Mesodermal cell (in vitro differentiated cells): Measurements from ENCODE around the gene CTSG.
"Not testable (repeated sequence)": the region's sequence is repeated elsewhere in the genome, so short reads cannot be mapped to it uniquely, and the experiment has no call there.

Experiments used
- H3K27ac ChIP-seq: 2 replicates; pipeline ENCODE4 v1.7.0; 2013; ENCODE audit warnings: mild to moderate bottlenecking, low read depth, low read length, moderate library complexity; ENCODE audit not compliant: severe bottlenecking
- H3K36me3 ChIP-seq: 2 replicates; pipeline ENCODE4 v1.7.1; 2013; ENCODE audit warnings: mild to moderate bottlenecking, low read length, moderate library complexity; ENCODE audit not compliant: control insufficient read depth, insufficient read depth
- H3K4me1 ChIP-seq: one replicate; pipeline ENCODE4 v1.7.1; 2013; ENCODE audit warnings: mild to moderate bottlenecking, low read length; ENCODE audit not compliant: insufficient read depth, control insufficient read depth, poor library complexity, severe bottlenecking
- H3K4me3 ChIP-seq: 2 replicates; pipeline ENCODE4 v1.7.0; 2013; ENCODE audit warnings: low read length, control low read depth, mild to moderate bottlenecking; ENCODE audit not compliant: insufficient read depth, poor library complexity, severe bottlenecking; ENCODE audit errors: extremely low read depth
- H3K9me3 ChIP-seq: 2 replicates; pipeline ENCODE4 v1.7.1; 2013; ENCODE audit warnings: mild to moderate bottlenecking, low read length, moderate library complexity; ENCODE audit not compliant: control insufficient read depth
- WGBS, 2 experiments: methylation state at CpG; one replicate each; pipeline ENCODE4 v1.1.5; 2013; ENCODE audit warnings: missing lambda C conversion rate in 2 of 2; ENCODE audit not compliant: insufficient coverage in 2 of 2; 5-methylcytosine and 5-hydroxymethylcytosine counted together

Gene CTSG

DNA sequence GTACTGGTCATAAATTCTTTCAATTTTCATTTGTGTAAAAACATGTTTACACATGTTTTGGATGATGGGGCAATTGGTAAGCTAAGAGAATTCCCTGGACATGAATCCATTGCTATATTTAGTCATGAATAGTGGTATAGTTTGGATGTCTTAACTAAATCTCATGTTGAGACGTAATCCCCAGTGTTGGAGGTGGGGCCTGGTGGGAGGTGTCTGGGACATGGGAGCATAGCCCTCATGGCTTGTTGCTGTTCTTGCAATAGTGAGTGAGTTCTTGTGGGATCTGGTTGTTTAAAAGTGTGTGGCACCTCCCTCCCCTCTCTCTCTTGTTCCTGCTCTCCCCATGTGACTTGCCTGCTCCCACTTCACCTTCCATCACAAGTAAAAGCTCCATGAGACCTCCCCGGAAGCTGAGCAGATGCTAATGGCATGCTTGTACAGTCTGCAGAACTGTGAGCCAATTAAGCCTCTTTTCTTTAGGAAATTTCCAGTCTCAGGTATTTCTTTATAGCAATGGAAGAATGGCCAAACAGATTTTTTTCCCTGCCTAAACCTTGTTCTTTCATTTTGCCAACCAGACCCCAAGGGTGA is 33.6 kb downstream of the CTSG start:
- Histone ChIP-seq H3K27ac (no peak overlapping the region), H3K9me3 (no peaks in the 10 kb centered on the region), H3K36me3 (no peaks in the 10 kb centered on the region), H3K4me3 (no peak overlapping the region), H3K4me1 (no peaks in the 10 kb centered on the region)
- 78 to 100% methylated on average over 1 of the region's 2 CpGs for WGBS, 2 experiments

DNA sequence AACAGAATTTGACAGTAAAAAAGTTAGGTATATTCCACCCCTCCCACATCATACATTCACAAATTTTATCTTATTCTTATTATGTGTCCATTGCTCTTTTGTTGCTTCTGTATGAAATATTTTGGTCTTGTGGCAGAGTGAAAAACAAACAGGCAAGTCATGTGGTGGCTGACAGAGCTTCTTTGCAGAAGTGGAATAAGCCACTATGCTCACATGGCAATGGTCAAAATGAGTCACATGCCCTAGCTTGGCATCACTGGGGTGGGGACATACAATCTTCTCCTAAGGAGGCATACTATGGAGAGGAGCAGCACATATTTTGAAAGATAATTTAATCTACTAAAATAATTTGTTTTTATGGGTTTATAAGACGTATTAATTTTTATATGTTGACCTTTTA is 40.3 kb downstream of the CTSG start:
- Histone ChIP-seq H3K9me3 (no peaks in the 10 kb centered on the region), H3K4me3 (no peak overlapping the region), H3K4me1 (no peaks in the 10 kb centered on the region), H3K27ac (no peak overlapping the region), H3K36me3 (no peaks in the 10 kb centered on the region)
- no CpG with 5 or more reads among the region's 1 CpG for WGBS, 2 experiments

DNA sequence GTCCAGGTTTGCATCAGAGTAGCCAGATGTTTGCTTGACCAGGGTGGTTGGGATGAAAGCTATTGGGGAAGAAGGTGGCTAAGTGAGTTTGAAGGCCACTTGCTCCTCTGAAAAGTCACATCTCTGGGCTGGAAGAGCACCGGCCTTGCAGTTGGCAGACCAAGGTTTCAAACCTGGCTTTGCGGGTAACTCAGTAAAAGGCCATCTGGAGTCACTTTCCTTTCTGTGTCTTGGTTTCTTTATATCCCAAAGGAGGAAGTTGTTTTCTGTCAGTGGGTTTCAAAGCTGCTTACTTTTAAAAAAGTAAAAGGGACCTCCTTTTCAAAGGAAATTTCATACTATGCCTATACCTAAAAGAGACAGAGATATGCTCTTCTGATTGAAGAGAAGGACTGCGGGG is 41.8 kb downstream of the CTSG start:
- Histone ChIP-seq H3K36me3 (no peaks in the 10 kb centered on the region), H3K4me1 (no peaks in the 10 kb centered on the region), H3K4me3 (no peak overlapping the region), H3K27ac (no peak overlapping the region), H3K9me3 (no peaks in the 10 kb centered on the region)
- WGBS, 2 experiments = 75 to 100% methylated on average over 1 to 3 of the region's 3 CpGs

DNA sequence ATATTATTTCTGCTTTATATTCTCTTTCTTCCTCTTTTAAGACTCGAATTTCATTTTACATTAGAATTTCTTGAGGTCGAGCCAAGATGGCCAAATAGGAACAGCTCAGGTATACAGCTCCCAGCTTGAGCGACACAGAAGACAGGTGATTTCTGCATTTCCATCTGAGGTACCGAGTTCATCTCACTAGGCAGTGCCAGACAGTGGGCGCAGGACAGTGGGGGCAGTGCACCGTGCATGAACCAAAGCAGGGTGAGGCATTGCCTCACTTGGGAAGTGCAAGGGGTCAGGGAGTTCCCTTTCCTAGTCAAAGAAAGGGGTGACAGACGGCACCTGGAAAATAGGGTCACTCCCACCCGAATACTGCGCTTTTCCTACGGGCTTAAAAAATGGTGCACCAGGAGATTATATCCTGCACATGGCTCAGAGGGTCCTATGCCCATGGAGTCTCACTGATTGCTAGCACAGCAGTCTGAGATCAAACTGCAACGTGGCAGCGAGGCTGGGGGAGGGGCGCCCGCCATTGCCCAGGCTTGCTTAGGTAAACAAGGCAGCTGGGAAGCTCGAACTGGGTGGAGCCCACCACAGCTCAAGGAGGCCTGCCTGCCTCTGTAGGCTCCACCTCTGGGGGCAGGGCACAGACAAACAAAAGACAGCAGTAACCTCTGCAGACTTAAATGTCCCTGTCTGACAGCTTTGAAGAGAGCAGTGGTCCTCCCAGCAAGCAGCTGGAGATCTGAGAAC is 50.0 kb downstream of the CTSG start:
- not testable (repeated sequence) for H3K9me3 ChIP-seq, H3K4me3 ChIP-seq, H3K36me3 ChIP-seq, H3K27ac ChIP-seq, H3K4me1 ChIP-seq
- WGBS, 2 experiments = 70 to 90% methylated on average over 4 to 11 of the region's 15 CpGs
